Liver (tissue), 9 donors: ENCODE data around the gene PYGO2. TPM values are rescaled to one million over a fixed set of nuclear protein-coding genes. Genes with fewer than 3 reads are reported as not detected.

ENCODE experiments used
- DNase-seq: peaks from one replicate; pipeline ENCODE4 v3.0.0-alpha.2; 2017; ENCODE audit warnings: low spot score
- H3K27ac ChIP-seq, 2 donors: one replicate each; pipeline ENCODE4 v1.7.0; 2013; ENCODE audit warnings: inconsistent platforms in 2 of 2, low read length in 2 of 2, control low read depth in 1 of 2, low read depth in 1 of 2, mild to moderate bottlenecking in 1 of 2
- H3K27me3 ChIP-seq, 4 donors: one replicate each; pipeline versions ENCODE4 v1.6.1 to v1.7.0; 2013; ENCODE audit warnings: low read length in 3 of 4, inconsistent platforms in 1 of 4, mild to moderate bottlenecking in 1 of 4, moderate library complexity in 1 of 4; ENCODE audit not compliant: control insufficient read depth in 4 of 4, insufficient read depth in 4 of 4
- H3K36me3 ChIP-seq, 4 donors: one replicate each; pipeline versions ENCODE4 v1.6.1 to v1.7.0; 2013; ENCODE audit warnings: low read length in 3 of 4, mild to moderate bottlenecking in 3 of 4, low read depth in 1 of 4, moderate library complexity in 1 of 4; ENCODE audit not compliant: control insufficient read depth in 4 of 4, insufficient read depth in 3 of 4
- H3K4me1 ChIP-seq, 4 donors: one replicate each; pipeline versions ENCODE4 v1.6.1 to v1.7.0; 2013; ENCODE audit warnings: low read length in 3 of 4, mild to moderate bottlenecking in 3 of 4, moderate library complexity in 1 of 4; ENCODE audit not compliant: control insufficient read depth in 4 of 4, insufficient read depth in 4 of 4
- H3K4me3 ChIP-seq, 3 donors: one replicate each; pipeline versions ENCODE4 v1.6.1 to v1.7.0; 2013; ENCODE audit warnings: low read length in 3 of 3, control low read depth in 1 of 3, low read depth in 1 of 3, mild to moderate bottlenecking in 1 of 3
- H3K9ac ChIP-seq, 2 donors: one replicate each; pipeline ENCODE4 v1.7.0; 2013; ENCODE audit warnings: low read length in 2 of 2, mild to moderate bottlenecking in 2 of 2, moderate library complexity in 2 of 2, control low read depth in 1 of 2, low read depth in 1 of 2
- H3K9me3 ChIP-seq, 4 donors: one replicate each; pipeline versions ENCODE4 v1.6.1 to v1.7.0; 2013; ENCODE audit warnings: low read length in 3 of 4; ENCODE audit not compliant: control insufficient read depth in 4 of 4
- EGR1 ChIP-seq, 2 donors: IDR thresholded peaks; 2 replicates each; pipeline ENCODE4 v1.6.1; 2016 to 2018; ENCODE audit warnings: antibody characterized with exemption in 2 of 2, low read depth in 2 of 2
- FOXA1 ChIP-seq: IDR thresholded peaks from 2 replicates; pipeline ENCODE4 v1.6.1; 2016; ENCODE audit warnings: antibody characterized with exemption
- FOXA2 ChIP-seq: IDR thresholded peaks from 2 replicates; pipeline ENCODE4 v1.6.1; 2016; ENCODE audit warnings: antibody characterized with exemption
- GABPA ChIP-seq, 2 donors: IDR thresholded peaks in 1 of 2; conservative IDR thresholded peaks in 1 of 2; 2 replicates each; pipeline ENCODE4 v1.6.1; 2016; ENCODE audit warnings: antibody characterized with exemption in 2 of 2, mild to moderate bottlenecking in 1 of 2, moderate library complexity in 1 of 2
- HNF4A ChIP-seq, 2 donors: conservative IDR thresholded peaks; 2 replicates each; pipeline ENCODE4 v1.6.1; 2016; ENCODE audit warnings: antibody characterized with exemption in 2 of 2, mild to moderate bottlenecking in 2 of 2
- HNF4G ChIP-seq: IDR thresholded peaks from 2 replicates; pipeline ENCODE4 v1.6.1; 2016; ENCODE audit warnings: antibody characterized with exemption
- JUND ChIP-seq, 2 donors: IDR thresholded peaks; 2 replicates each; pipeline ENCODE4 v1.6.1; 2016; ENCODE audit warnings: antibody characterized with exemption in 2 of 2
- NR2F2 ChIP-seq: IDR thresholded peaks from 2 replicates; pipeline ENCODE4 v1.6.1; 2016; ENCODE audit warnings: antibody characterized with exemption
- RAD21 ChIP-seq, 2 donors: IDR thresholded peaks; 2 replicates each; pipeline ENCODE4 v1.6.1; 2016; ENCODE audit warnings: antibody characterized with exemption in 2 of 2, mild to moderate bottlenecking in 2 of 2
- RXRA ChIP-seq, 2 donors: IDR thresholded peaks; 2 replicates each; pipeline ENCODE4 v1.6.1; 2017 to 2018; ENCODE audit warnings: antibody characterized with exemption in 2 of 2, mild to moderate bottlenecking in 1 of 2
- SP1 ChIP-seq: IDR thresholded peaks from 2 replicates; pipeline ENCODE4 v1.6.1; 2018; ENCODE audit warnings: antibody characterized with exemption, mild to moderate bottlenecking
- TAF1 ChIP-seq: conservative IDR thresholded peaks from 2 replicates; pipeline ENCODE4 v1.6.1; 2016; ENCODE audit warnings: antibody characterized with exemption, mild to moderate bottlenecking
- YY1 ChIP-seq: IDR thresholded peaks from 2 replicates; pipeline ENCODE4 v1.6.1; 2016; ENCODE audit warnings: antibody characterized with exemption, mild to moderate bottlenecking
- WGBS: extraction: QIAGEN DNeasy Blood & Tissue Kit; methylation state at CpG from one replicate; pipeline ENCODE4 v1.1.7; 2013; 5-methylcytosine and 5-hydroxymethylcytosine counted together
- polyA plus RNA-seq, 2 donors: library from polyadenylated mRNA; stranded (reverse) in 1 of 2; unstranded in 1 of 2; fragments of 200-250 nt in 1 of 2; fragments of >200 nt in 1 of 2; fragmentation: Nextera tagmentation in 1 of 2; extraction: Ambion mirVana in 1 of 2; gene quantifications; one replicate each; pipeline versions ENCODE4 v1.2.1 to v1.2.3, GENCODE V29; 2013 to 2015
- total RNA-seq, 2 donors: library from RNA; depleted of rRNA; stranded (reverse); fragments of >200 nt; gene quantifications; one replicate each; pipeline ENCODE4 v1.2.3, GENCODE V29; 2014
- TF ChIP-seq, protein P1 (sequence below): IDR thresholded peaks from 2 replicates; pipeline ENCODE4 v1.6.1; 2016; ENCODE audit warnings: antibody characterized with exemption, mild to moderate bottlenecking
- TF ChIP-seq, protein P2 (sequence below): IDR thresholded peaks from 2 replicates; pipeline ENCODE4 v1.6.1; 2016; ENCODE audit warnings: antibody characterized with exemption
- TF ChIP-seq, protein P3 (sequence below): IDR thresholded peaks from 2 replicates; pipeline ENCODE4 v1.6.1; 2016; ENCODE audit warnings: antibody characterized with exemption
- TF ChIP-seq, protein P4 (sequence below): fragments of 150-350 bp; IDR thresholded peaks from 2 replicates; pipeline ENCODE4 v1.5.1; 2017; ENCODE audit warnings: improper control_type of control experiment, low read depth, low read length; ENCODE audit not compliant: missing input control
- TF ChIP-seq, protein P5 (sequence below): IDR thresholded peaks from 2 replicates; pipeline ENCODE4 v1.6.1; 2016; ENCODE audit warnings: antibody characterized with exemption
- donor health status: healthy.
- donor health status: healthy.
- donor health status: healthy.
- donor health status: healthy.
- donor health status: healthy.

The PYGO2 gene
- total and polyA plus RNA-seq, 4 donors: 5.0 to 8.2 (median 7.0) TPM

DNA sequence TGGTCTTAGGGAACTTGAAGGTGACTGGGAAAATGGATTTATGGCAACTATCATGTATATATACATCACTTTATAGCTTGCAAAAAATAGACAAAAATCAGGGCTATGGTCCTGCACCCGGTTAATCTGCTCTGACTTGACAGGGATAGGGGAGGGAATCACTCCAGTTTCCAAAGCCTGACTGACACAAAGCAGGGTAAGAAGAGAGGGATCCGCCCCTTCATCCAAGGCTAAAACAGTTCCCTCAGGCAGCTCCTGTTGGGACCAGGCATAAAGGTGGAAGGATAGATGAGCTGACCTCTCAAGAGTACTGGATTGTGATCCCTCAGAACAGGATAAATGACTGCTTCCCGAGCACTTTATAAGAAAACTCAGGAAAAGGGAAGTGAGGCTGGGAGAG lies 7.0 kb downstream of the PYGO2 start (continued):
- TF ChIP-seq, protein P1, sequence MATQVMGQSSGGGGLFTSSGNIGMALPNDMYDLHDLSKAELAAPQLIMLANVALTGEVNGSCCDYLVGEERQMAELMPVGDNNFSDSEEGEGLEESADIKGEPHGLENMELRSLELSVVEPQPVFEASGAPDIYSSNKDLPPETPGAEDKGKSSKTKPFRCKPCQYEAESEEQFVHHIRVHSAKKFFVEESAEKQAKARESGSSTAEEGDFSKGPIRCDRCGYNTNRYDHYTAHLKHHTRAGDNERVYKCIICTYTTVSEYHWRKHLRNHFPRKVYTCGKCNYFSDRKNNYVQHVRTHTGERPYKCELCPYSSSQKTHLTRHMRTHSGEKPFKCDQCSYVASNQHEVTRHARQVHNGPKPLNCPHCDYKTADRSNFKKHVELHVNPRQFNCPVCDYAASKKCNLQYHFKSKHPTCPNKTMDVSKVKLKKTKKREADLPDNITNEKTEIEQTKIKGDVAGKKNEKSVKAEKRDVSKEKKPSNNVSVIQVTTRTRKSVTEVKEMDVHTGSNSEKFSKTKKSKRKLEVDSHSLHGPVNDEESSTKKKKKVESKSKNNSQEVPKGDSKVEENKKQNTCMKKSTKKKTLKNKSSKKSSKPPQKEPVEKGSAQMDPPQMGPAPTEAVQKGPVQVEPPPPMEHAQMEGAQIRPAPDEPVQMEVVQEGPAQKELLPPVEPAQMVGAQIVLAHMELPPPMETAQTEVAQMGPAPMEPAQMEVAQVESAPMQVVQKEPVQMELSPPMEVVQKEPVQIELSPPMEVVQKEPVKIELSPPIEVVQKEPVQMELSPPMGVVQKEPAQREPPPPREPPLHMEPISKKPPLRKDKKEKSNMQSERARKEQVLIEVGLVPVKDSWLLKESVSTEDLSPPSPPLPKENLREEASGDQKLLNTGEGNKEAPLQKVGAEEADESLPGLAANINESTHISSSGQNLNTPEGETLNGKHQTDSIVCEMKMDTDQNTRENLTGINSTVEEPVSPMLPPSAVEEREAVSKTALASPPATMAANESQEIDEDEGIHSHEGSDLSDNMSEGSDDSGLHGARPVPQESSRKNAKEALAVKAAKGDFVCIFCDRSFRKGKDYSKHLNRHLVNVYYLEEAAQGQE: no peak

DNA sequence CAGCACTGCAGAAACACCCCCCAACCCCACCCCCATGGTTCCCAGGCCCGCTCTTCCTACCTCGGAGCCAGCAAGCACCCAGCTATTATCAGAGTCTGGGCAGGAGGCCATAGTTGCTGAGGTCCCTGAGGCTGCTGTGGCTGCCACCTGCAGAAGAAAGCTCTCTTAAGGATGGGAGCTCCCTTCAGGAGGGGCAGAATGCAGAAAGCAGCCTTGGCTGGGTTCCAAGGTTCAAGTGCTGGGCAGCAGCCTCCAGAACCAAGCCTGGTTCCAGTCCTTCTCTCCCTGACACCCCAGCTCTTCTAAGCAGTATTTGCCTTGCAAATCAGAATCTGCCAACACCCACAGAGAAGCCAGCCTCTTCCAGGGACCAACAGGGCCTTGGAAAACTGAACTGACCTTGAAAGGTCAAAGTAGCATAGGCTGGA lies 8.0 kb downstream of the PYGO2 start:
- no peak overlapping the region for H3K27ac ChIP-seq
- H3K27me3 ChIP-seq: no peaks in the 10 kb centered on the region
- peaks cover 9 to 42% (median 24%) of the 10 kb centered on the region in 4 donors for H3K4me1 ChIP-seq
- no peaks in the 10 kb centered on the region for H3K9me3 ChIP-seq
- 91% methylated on average over 2 of the region's 2 CpGs for WGBS
- no peak for TF ChIP-seq NR2F2
- TF ChIP-seq EGR1 (IDR thresholded peaks at IDR 0.05; ENCODE audit: low read depth in 2 of 2): no peak
- no peak for TF ChIP-seq GABPA (IDR thresholded peaks at IDR 0.05 in 1 of 2, conservative IDR thresholded peaks at IDR 0.05 in 1 of 2)
- TF ChIP-seq FOXA1: no peak
- no peak for TF ChIP-seq FOXA2
- TF ChIP-seq SP1: no peak
- TF ChIP-seq, protein P2, sequence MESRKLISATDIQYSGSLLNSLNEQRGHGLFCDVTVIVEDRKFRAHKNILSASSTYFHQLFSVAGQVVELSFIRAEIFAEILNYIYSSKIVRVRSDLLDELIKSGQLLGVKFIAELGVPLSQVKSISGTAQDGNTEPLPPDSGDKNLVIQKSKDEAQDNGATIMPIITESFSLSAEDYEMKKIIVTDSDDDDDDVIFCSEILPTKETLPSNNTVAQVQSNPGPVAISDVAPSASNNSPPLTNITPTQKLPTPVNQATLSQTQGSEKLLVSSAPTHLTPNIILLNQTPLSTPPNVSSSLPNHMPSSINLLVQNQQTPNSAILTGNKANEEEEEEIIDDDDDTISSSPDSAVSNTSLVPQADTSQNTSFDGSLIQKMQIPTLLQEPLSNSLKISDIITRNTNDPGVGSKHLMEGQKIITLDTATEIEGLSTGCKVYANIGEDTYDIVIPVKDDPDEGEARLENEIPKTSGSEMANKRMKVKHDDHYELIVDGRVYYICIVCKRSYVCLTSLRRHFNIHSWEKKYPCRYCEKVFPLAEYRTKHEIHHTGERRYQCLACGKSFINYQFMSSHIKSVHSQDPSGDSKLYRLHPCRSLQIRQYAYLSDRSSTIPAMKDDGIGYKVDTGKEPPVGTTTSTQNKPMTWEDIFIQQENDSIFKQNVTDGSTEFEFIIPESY: no peak
- TF ChIP-seq HNF4A (conservative IDR thresholded peaks at IDR 0.05): no peak
- no peak for TF ChIP-seq YY1
- TF ChIP-seq HNF4G: no peak
- TF ChIP-seq, protein P3, sequence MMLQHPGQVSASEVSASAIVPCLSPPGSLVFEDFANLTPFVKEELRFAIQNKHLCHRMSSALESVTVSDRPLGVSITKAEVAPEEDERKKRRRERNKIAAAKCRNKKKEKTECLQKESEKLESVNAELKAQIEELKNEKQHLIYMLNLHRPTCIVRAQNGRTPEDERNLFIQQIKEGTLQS: no peak
- no peak for TF ChIP-seq JUND (IDR thresholded peaks at IDR 0.05)
- TF ChIP-seq RXRA (IDR thresholded peaks at IDR 0.05): no peak
- TF ChIP-seq, protein P4, sequence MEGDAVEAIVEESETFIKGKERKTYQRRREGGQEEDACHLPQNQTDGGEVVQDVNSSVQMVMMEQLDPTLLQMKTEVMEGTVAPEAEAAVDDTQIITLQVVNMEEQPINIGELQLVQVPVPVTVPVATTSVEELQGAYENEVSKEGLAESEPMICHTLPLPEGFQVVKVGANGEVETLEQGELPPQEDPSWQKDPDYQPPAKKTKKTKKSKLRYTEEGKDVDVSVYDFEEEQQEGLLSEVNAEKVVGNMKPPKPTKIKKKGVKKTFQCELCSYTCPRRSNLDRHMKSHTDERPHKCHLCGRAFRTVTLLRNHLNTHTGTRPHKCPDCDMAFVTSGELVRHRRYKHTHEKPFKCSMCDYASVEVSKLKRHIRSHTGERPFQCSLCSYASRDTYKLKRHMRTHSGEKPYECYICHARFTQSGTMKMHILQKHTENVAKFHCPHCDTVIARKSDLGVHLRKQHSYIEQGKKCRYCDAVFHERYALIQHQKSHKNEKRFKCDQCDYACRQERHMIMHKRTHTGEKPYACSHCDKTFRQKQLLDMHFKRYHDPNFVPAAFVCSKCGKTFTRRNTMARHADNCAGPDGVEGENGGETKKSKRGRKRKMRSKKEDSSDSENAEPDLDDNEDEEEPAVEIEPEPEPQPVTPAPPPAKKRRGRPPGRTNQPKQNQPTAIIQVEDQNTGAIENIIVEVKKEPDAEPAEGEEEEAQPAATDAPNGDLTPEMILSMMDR: no peak
- no peak for TF ChIP-seq TAF1
- TF ChIP-seq, protein P5, sequence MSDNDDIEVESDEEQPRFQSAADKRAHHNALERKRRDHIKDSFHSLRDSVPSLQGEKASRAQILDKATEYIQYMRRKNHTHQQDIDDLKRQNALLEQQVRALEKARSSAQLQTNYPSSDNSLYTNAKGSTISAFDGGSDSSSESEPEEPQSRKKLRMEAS: no peak
- TF ChIP-seq, protein P1: no peak
- no peak for TF ChIP-seq RAD21 (IDR thresholded peaks at IDR 0.05)
- no peak overlapping the region for H3K4me3 ChIP-seq
- no peak for DNase-seq
- no peak overlapping the region for H3K9ac ChIP-seq
- peaks cover 0 to 12% (median 3%) of the 10 kb centered on the region in 4 donors for H3K36me3 ChIP-seq
